Measurements from ENCODE around the gene SLIT1.

The SLIT1 gene

GRCh38 chr10:97111615-97112014 is 74.1 kb downstream of the SLIT1 start:
- Mint-ChIP-seq H3K27ac (no peak overlapping the region), H3K4me1 (no peaks in the 10 kb centered on the region), H3K27me3 (peaks cover 10% of the 10 kb centered on the region), H3K9me3 (no peaks in the 10 kb centered on the region), H3K4me3 (no peak overlapping the region), H3K36me3 (no peaks in the 10 kb centered on the region)
- no peak for ATAC-seq (ENCODE audit: low read depth)
- DNase-seq (ENCODE audit: low spot score in 2 of 2): no peak

- Mint-ChIP-seq H3K36me3 (no peaks in the 10 kb centered on the region), H3K27me3 (peaks cover 9% of the 10 kb centered on the region), H3K27ac (no peak overlapping the region), H3K4me3 (no peak overlapping the region), H3K4me1 (no peaks in the 10 kb centered on the region), H3K9me3 (no peaks in the 10 kb centered on the region)
- DNase-seq (ENCODE audit: low spot score in 2 of 2) (no peak), ATAC-seq (ENCODE audit: low read depth) (no peak)
Measured at GRCh38 chr10:97109547-97109946, 76.2 kb downstream of the SLIT1 start.

- DNase-seq (ENCODE audit: low spot score in 2 of 2) (no peak), ATAC-seq (ENCODE audit: low read depth) (no peak)
- H3K27me3 Mint-ChIP-seq: peaks cover 10% of the 10 kb centered on the region
- H3K27ac Mint-ChIP-seq: no peak overlapping the region
- H3K4me1 Mint-ChIP-seq: no peaks in the 10 kb centered on the region
- H3K9me3 Mint-ChIP-seq: no peaks in the 10 kb centered on the region
- H3K36me3 Mint-ChIP-seq: no peaks in the 10 kb centered on the region
- no peak overlapping the region for H3K4me3 Mint-ChIP-seq
Measured at GRCh38 chr10:97107551-97107950, 78.2 kb downstream of the SLIT1 start.

GRCh38 chr10:97106207-97106606 is 79.6 kb downstream of the SLIT1 start:
- Mint-ChIP-seq H3K9me3 (no peaks in the 10 kb centered on the region), H3K27ac (no peak overlapping the region), H3K27me3 (peaks cover 7% of the 10 kb centered on the region), H3K4me3 (no peak overlapping the region), H3K36me3 (no peaks in the 10 kb centered on the region), H3K4me1 (no peaks in the 10 kb centered on the region)
- ATAC-seq (ENCODE audit: low read depth) (no peak), DNase-seq (ENCODE audit: low spot score in 2 of 2) (no peak)

- Mint-ChIP-seq H3K4me3 (no peak overlapping the region), H3K36me3 (no peaks in the 10 kb centered on the region), H3K9me3 (no peaks in the 10 kb centered on the region), H3K27me3 (peaks cover 7% of the 10 kb centered on the region), H3K4me1 (no peaks in the 10 kb centered on the region), H3K27ac (no peak overlapping the region)
- no peak for DNase-seq (ENCODE audit: low spot score in 2 of 2)
- ATAC-seq (ENCODE audit: low read depth): no peak
Measured at GRCh38 chr10:97105303-97105702, 80.5 kb downstream of the SLIT1 start.

GRCh38 chr10:97103316-97104080 is 82.3 kb downstream of the SLIT1 start:
- Mint-ChIP-seq H3K4me1 (no peaks in the 10 kb centered on the region), H3K4me3 (no peak overlapping the region), H3K36me3 (no peaks in the 10 kb centered on the region), H3K9me3 (no peaks in the 10 kb centered on the region), H3K27me3 (peaks cover 8% of the 10 kb centered on the region), H3K27ac (no peak overlapping the region)
- DNase-seq (ENCODE audit: low spot score in 2 of 2): no peak
- ATAC-seq (ENCODE audit: low read depth): no peak

GRCh38 chr10:97102441-97102840 is 83.3 kb downstream of the SLIT1 start:
- ATAC-seq (ENCODE audit: low read depth) (no peak), DNase-seq (ENCODE audit: low spot score in 2 of 2) (no peak)
- H3K9me3 Mint-ChIP-seq: no peaks in the 10 kb centered on the region
- H3K4me1 Mint-ChIP-seq: no peaks in the 10 kb centered on the region
- no peaks in the 10 kb centered on the region for H3K36me3 Mint-ChIP-seq
- peaks cover 14% of the 10 kb centered on the region for H3K27me3 Mint-ChIP-seq
- no peak overlapping the region for H3K4me3 Mint-ChIP-seq
- H3K27ac Mint-ChIP-seq: no peak overlapping the region

GRCh38 chr10:97101166-97101940 is 84.4 kb downstream of the SLIT1 start:
- H3K27ac Mint-ChIP-seq: no peak overlapping the region
- H3K36me3 Mint-ChIP-seq: no peaks in the 10 kb centered on the region
- H3K4me1 Mint-ChIP-seq: peaks cover under 1% of the 10 kb centered on the region
- DNase-seq (ENCODE audit: low spot score in 2 of 2) (no peak), ATAC-seq (ENCODE audit: low read depth) (no peak)
- no peaks in the 10 kb centered on the region for H3K9me3 Mint-ChIP-seq
- no peak overlapping the region for H3K4me3 Mint-ChIP-seq
- H3K27me3 Mint-ChIP-seq: peaks cover 14% of the 10 kb centered on the region

- DNase-seq (ENCODE audit: low spot score in 2 of 2): no peak
- no peak overlapping the region for H3K27ac Mint-ChIP-seq
- no peaks in the 10 kb centered on the region for H3K9me3 Mint-ChIP-seq
- ATAC-seq (ENCODE audit: low read depth): no peak
- no peak overlapping the region for H3K4me3 Mint-ChIP-seq
- H3K4me1 Mint-ChIP-seq: peaks cover 3% of the 10 kb centered on the region
- peaks cover 11% of the 10 kb centered on the region for H3K27me3 Mint-ChIP-seq
- H3K36me3 Mint-ChIP-seq: no peaks in the 10 kb centered on the region
Measured at GRCh38 chr10:97100657-97101056, 85.1 kb downstream of the SLIT1 start.

GRCh38 chr10:97099868-97100267 is 85.9 kb downstream of the SLIT1 start:
- ATAC-seq (ENCODE audit: low read depth) (no peak), DNase-seq (ENCODE audit: low spot score in 2 of 2) (no peak)
- Mint-ChIP-seq H3K4me3 (no peak overlapping the region), H3K36me3 (no peaks in the 10 kb centered on the region), H3K4me1 (peaks cover 3% of the 10 kb centered on the region), H3K27me3 (peaks cover 14% of the 10 kb centered on the region), H3K9me3 (no peaks in the 10 kb centered on the region), H3K27ac (no peak overlapping the region)

- Mint-ChIP-seq H3K4me3 (no peak overlapping the region), H3K36me3 (no peaks in the 10 kb centered on the region), H3K27me3 (peaks cover 14% of the 10 kb centered on the region), H3K9me3 (no peaks in the 10 kb centered on the region), H3K27ac (no peak overlapping the region), H3K4me1 (peaks cover 3% of the 10 kb centered on the region)
- ATAC-seq (ENCODE audit: low read depth): no peak
- no peak for DNase-seq (ENCODE audit: low spot score in 2 of 2)
Measured at GRCh38 chr10:97099089-97099488, 86.7 kb downstream of the SLIT1 start.

- ATAC-seq (ENCODE audit: low read depth) (no peak), DNase-seq (ENCODE audit: low spot score in 2 of 2) (no peak)
- peaks cover 17% of the 10 kb centered on the region for H3K27me3 Mint-ChIP-seq
- H3K4me3 Mint-ChIP-seq: no peak overlapping the region
- peaks cover 3% of the 10 kb centered on the region for H3K4me1 Mint-ChIP-seq
- H3K9me3 Mint-ChIP-seq: peaks cover 2% of the 10 kb centered on the region
- H3K36me3 Mint-ChIP-seq: peaks cover 3% of the 10 kb centered on the region
- no peak overlapping the region for H3K27ac Mint-ChIP-seq
Measured at GRCh38 chr10:97097084-97097433, 88.7 kb downstream of the SLIT1 start.

- peaks cover 20% of the 10 kb centered on the region for H3K27me3 Mint-ChIP-seq
- H3K4me3 Mint-ChIP-seq: no peak overlapping the region
- DNase-seq (ENCODE audit: low spot score in 2 of 2) (no peak), ATAC-seq (ENCODE audit: low read depth) (no peak)
- H3K9me3 Mint-ChIP-seq: peaks cover 2% of the 10 kb centered on the region
- peaks cover 3% of the 10 kb centered on the region for H3K36me3 Mint-ChIP-seq
- no peak overlapping the region for H3K27ac Mint-ChIP-seq
- H3K4me1 Mint-ChIP-seq: peaks cover 3% of the 10 kb centered on the region
Measured at GRCh38 chr10:97096261-97097083, 89.3 kb downstream of the SLIT1 start.

- peaks cover 21% of the 10 kb centered on the region for H3K27me3 Mint-ChIP-seq
- H3K27ac Mint-ChIP-seq: no peak overlapping the region
- peaks cover 2% of the 10 kb centered on the region for H3K9me3 Mint-ChIP-seq
- ATAC-seq (ENCODE audit: low read depth) (no peak), DNase-seq (ENCODE audit: low spot score in 2 of 2) (no peak)
- peaks cover 3% of the 10 kb centered on the region for H3K36me3 Mint-ChIP-seq
- H3K4me1 Mint-ChIP-seq: peaks cover 3% of the 10 kb centered on the region
- no peak overlapping the region for H3K4me3 Mint-ChIP-seq
Measured at GRCh38 chr10:97095701-97096260, 90.0 kb downstream of the SLIT1 start.
